GM18517 (cell line): ENCODE measurements around the gene SLC22A1.
"Not testable (repeated sequence)": the region's sequence is repeated elsewhere in the genome, so short reads cannot be mapped to it uniquely, and the experiment has no call there.

Experiments
- ATAC-seq: cut with Tn5 transposase; IDR thresholded peaks from one replicate; pipeline ENCODE4 v1.9.1; 2021; ENCODE audit warnings: mild to moderate bottlenecking, moderate library complexity; ENCODE audit not compliant: unreplicated experiment

The SLC22A1 gene

DNA sequence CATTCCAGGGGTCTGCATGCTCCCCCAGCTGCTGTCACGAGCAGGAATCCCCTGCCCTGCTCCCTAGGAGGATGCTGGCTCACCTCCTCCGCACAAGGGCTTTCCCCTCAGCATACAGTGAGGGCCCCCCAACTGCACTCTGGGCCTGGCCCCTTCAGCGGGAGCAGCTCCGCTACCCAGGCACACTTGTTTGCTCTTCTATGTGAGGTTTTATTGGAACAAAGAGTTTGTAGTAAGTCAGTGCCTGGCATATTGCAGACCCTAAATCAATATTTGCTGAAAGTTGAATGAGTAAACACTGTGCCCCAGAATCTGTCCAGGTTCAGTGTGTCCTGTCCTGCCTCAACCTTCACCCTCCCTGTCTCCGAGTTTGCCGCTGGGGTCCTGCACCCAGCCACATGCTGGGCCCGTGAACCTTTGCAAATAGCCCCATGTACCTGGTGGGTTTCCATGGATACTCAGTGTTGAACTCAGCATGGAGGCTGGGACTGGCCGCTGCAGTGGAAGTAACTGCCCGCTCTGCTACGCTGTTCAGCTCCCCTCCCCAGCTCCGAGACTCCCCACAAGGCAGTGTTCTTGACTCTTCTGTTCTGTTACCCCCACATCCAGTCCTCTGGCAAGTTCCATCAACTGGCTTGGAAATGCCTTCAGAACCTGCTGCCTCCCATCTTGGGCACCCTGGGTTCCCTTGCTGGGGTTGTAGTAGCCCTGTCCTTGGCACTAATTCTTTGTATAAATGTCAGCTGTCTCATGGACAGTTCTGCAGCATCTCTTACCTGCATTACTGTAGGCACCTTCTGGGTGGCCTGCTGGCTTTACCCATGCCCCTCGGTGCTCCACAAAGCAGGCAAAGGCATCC lies 15.7 kb downstream of the SLC22A1 start:
- ATAC-seq, result no peak

DNA sequence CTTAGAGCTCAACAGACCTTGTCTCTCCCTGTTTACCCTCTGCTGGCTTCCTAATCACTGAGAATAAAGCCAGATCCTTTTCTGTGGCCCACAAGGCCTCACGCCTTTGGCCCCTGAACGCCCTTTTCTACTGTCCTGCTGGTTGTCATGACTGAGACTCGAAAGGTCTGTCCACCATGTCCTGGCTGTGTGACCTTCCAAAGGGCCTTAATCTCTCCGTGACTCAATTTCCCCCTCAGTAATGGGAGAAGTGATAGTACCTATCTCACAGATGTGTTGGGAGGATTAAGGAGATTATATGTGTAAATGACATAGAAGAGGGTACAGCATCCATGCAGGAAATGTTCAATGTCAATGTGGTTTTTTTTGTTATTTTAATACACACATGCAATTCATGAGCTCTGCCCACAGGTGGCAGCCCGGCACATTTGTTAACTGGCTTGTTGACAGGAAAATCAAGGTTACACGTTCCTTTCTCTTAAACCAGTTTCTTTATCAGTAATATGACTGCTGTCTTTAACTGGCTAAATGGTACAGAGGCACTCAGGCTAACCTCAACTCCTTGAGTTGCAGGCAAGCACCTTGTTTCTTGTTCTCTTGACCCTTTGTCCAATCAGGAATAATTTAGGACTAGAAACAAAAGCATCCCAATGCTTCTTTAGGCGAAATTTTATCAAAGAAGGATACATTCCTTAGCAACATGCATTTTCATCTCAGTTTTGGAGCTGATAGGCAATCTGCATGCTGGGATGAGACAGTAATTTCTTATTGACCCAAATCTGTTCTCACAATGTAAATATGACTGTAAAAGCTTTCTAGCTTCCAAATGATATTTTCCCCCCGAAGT lies 16.6 kb downstream of the SLC22A1 start:
- peak; percentile 76 for ATAC-seq

DNA sequence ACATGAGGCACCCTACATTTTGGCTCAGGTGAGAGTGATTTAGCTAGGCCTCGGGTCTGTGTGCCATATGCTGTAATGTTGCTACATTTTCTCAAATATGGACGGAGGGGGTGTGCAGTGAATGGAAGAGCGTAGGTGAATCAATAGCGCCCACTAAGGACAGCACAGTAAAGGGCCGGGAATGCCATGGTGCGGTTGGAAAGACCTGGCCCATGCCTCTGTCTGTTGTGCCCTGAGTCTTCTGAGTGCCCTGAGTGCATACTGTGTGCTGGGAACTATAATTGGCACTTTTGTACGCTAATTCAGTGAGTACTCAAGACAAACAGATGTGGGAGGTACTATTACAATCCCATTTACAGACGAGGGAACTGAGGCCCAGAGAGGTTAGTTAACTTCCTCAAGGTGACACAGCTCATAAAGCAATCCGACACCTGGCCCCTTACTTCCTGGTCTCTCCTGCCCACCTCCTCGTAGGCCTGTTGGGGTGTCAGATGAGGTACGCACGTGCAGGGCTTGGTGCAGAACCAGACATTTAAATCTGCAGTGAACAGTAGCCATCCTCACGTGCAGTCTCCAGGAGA lies 17.3 kb downstream of the SLC22A1 start:
- no peak for ATAC-seq

DNA sequence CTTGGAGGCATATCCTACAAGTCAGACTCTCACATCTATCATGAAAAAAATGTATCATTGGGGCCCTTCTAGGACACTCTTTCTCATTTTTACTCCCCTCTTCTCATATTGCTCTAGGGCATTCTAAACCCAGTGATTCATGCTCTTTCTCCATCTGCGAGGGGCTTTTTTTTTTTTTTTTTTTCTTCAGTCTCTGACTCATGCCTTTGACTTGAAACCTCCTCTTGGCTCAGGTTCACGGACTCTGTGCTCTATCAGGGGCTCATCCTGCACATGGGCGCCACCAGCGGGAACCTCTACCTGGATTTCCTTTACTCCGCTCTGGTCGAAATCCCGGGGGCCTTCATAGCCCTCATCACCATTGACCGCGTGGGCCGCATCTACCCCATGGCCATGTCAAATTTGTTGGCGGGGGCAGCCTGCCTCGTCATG lies 17.8 kb downstream of the SLC22A1 start:
- ATAC-seq, result no peak

DNA sequence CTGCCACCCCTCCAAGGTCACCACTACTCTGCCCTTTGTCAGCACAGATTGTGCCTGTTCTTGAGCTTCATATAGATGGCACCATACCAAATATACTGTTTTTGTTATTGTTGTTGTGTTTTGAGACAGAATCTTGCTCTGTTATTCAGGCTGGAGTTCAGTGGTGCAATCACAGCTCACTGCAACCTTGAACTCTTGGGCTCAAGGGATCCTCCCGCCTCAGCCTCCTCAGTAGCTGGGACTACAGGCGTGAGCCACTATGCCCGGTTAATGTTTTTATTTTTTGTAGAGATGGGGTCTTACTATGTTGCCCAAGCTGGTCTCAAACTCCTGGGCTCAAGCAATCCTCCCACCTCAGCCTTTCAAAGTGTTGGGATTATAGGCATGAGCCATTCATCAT lies 18.9 kb downstream of the SLC22A1 start:
- not testable (repeated sequence) for ATAC-seq

DNA sequence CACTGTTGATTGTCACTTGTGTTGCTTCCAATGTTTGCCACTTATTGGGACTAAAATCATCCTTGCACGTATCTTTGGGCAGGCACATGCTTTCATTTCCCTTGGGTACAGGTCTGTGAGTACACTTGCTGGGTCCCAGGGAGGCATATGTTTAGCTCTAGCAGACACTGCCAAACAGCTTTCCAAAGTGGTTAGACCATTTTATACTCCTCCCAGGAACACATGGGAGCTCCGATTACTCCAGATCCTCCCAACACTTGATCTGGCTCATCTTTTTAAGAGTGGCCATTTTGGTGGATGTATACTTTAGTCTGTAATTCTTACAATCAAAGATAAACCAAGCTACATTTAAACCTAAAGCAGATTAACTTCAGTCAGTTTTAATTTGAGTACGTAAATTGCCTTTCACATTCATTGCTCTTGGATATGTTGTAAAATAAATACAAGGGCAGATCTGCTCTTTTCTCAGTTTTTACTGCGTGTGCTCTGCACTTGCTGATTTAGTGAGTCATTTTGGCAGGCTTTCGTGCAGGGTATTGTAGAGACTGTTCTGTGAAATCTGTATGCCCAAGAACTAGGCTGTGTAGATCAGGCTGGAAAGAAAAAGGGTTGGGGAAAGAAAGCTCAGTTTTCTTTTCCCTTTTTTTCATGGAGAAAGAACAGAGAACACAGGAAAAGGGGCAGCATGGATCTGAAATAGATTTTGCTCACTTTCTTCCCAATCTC lies 19.5 kb downstream of the SLC22A1 start:
- no peak for ATAC-seq

DNA sequence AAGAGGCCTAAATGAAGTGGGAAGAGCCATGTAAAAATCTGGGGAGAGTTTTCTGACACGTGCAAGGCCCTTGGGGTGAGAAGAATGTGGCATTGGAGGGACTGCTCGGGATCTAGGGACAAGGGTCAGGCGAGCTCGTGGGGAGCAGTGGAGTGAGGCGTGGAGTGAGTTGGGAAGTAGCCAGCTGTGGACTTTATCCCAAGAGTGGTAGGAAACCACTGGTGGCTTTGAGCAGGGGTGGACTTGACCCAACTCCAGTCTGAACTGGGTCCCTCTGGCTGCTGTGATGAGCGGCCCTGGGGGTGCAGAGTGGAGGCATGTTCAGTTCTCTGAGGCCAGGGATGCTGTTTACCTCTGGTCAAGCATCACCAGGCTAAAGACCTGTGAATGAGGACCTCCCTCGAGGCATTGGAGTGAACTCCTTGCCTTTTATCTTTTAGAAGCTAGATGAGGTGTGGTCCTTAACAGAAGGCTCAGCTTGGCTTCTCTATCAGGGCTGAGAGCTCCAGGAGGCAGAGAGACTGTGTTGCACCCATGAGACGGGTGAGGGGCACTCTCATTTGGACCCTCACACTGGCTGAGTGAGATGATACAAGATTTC lies 20.6 kb downstream of the SLC22A1 start:
- ATAC-seq, result no peak

DNA sequence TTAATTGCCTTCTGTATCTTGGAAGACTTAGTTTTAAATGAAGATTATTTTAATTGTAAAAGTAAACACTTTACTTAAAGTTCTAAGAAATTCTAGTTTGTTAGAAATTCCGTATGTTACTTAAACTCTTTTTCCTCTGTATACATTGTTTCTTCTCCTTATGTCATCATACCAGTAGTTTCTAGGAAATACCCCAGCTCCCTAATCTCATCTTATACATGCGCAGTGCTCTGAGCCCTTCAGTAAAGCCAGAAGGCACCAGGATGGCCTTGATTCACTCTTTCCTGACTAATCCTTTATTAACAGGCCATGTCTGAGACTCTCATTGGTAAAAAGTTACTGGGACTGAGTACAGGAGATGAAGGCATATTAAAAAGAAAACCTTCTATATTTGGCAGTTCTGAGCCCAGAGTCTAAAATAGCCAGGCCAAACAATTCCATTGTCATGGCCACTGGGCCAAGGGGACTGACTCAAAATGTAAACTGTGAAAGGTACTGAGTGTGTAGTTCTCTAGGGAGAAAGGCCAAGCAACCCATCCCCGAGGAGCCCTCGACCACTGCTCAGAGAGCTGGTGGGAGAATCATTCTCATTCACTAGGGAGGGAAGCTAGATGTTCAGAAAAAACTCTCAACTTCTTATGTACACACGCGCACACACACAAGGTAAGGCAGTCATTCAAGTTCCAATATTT lies 25.0 kb downstream of the SLC22A1 start:
- ATAC-seq, result no peak

DNA sequence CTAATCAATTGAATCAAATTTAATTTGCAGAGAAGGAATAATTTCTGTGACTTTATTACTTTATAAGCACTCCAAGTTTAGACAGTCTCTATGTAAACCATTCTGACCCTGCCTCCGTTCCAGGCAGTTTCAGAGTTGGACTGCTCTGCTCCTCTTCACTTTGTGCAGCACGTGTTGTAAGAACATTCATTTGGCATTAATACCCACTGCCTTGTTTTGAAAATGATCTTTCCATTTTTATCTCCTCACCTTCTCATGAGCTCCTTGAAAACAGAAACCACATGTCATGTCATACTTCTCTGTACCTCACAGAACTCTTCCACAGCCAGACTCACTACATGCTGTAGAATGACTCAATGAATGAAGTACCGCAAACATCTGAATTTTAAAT lies 25.5 kb downstream of the SLC22A1 start:
- ATAC-seq, result no peak

DNA sequence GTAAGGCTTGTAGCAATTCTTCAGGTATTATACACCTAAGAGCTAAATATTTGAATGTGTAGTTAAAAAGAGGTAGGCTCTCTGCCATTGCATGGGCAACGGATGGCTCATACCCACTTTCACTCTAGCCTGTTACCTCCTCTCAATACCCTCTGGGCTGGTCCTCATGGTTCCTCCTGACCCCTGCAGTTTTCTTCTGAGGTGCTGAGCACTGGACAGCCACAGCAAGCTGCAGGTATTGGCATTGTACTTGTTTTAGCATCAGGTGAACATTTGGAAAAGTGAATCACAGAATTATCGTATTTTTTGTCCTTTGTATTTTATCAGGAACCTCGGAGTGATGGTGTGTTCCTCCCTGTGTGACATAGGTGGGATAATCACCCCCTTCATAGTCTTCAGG lies 32.9 kb downstream of the SLC22A1 start:
- no peak for ATAC-seq

DNA sequence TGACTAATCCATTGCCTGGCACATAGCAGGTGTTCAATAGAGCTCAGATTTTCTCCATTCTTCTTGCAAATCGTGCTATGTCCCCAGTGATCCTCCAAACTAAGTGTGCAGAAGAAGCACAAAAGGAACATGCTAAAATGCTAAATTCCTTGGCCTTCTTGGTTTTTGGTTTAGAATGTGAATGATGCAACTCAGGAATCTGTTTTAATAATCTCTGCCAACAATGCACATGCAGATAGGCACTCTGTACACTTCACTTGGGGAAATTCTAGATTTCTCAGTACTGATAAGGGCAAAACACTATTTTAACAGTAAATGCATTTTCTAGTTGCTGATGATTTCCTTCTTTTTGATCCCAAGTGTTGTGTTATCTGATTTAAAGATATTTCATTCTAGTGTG lies 35.2 kb downstream of the SLC22A1 start:
- no peak for ATAC-seq

DNA sequence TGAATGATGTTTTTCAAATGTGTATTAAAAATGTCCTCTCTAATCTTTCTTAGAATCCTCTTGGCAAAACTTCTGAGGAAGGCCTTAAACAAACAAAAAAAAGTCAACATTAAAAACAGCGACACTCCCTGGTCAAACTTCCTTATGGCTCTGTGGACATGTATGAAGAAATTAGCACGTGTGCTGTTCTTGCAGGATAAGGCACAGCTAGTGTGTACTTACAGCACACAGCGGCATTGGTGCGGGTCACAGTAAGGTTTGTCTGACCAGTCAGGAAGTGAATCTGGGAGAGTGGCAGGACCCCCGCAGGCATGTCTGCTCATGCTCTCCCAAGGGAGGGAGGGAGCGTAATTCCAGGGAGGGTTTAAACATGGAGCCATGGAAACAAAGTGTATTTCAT lies 38.8 kb downstream of the SLC22A1 start:
- no peak for ATAC-seq

DNA sequence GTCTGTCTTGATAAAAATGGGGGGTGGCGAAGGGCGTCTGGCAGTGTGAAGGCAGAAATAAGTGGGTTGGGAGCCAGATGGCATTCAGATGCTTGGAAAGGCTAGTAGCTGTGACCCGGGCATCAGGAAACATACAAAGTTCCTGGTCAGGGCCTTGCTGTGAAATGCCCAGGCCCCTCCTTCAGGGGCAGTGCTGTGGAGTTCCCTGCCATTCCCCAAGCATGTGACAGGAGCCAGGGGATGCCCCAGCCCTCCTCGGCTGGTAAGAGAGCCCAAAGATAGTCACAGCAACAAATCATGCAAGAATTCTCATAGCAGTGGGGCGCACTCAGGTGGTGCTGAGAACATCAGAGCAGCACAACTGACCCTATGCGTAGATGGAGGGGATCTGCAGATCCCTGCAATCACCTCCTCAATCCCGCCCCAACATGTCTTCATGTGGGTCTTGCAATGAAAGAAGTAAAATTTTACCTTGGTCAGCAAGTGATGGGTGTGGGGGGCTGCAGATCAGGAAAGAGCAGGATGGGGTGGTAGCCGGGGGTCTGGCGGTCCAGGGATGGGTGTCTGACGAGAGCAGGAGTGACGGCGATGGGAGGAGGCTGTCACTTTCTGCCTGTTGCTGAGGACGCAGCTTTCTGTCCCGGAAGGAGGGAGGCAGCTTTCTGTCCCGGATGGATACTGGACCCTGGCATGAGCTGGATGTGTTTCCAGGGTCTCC lies 39.5 kb downstream of the SLC22A1 start:
- ATAC-seq, result no peak

DNA sequence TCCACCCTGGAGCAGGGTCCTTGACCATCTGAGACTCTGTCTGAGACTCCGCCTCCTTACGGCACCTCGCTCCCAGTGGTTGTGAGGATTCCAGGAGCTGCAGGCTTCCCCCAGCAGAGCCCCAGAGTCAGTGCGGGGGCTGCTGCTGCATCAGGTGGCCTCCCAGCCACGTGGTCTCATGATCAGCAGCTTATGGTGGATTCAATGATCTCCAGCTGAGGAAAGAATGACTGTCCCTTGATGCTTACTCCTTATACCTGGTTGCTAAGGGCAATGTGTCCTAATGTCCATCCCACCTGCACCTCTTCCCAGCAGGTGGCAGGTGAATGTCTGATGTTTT lies 40.0 kb downstream of the SLC22A1 start:
- ATAC-seq, result no peak

DNA sequence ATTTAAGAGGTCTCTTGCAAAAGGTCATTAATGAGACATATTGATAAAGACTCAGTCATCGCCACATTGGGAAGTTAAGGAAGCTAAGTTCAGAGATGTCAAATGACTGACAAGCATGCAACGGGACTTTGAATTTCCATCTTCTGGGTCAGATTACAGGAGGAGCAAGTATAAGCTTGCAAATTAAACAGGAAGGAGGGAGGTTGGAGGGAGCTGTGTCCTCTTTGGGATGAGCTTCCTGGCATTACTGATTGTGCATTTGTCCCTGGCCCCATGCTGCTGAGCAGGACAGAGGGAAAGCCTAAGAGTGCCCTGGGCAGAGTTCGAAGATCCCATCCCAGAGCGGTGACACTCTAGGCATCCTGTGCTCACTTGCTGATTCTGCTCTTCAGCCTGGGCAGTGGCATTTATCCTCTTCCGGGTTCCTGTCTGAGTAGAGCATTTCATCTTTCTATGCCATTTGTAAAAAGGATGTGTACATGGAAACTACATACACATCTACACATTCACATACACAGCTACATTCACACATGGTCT lies 40.5 kb downstream of the SLC22A1 start:
- ATAC-seq, result no peak

DNA sequence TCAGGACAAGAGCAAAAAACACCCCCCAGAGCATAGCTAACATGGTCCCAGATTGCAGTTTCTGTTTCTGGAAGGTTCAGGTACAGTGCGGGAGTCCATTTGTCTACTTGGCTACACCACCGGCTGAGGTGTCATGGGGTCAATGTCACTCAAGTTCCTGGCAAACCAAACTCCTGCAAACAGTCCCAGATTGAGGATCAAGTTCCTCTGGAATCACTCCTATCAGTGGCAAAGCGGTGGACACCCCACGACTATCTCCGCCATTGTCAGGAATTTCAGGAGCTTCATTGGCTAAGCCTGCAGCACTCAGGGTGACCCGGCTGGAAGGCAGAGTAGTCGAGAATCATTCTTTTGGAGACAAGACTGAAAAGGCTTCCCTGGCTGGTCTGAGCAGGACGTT lies 41.8 kb downstream of the SLC22A1 start:
- ATAC-seq, result no peak

DNA sequence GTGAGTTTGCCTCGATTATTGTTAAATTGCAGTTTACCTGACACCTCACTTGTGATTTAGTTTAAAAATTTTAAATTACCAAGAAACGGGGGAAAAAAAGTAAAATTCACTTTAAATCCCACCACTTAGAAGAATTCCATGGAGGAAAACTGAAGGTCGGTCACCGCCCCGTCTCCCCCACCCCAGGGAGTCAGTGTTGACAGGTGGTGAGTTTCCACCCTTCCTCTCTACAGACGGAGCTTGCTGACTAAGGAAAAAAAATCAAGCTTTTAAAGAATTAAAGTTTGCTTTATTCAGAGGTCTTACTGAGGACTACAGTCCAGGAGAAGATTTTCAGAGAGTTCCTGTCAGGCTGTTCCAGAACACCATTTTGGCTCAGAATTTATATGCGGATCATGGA lies 42.3 kb downstream of the SLC22A1 start:
- no peak for ATAC-seq

DNA sequence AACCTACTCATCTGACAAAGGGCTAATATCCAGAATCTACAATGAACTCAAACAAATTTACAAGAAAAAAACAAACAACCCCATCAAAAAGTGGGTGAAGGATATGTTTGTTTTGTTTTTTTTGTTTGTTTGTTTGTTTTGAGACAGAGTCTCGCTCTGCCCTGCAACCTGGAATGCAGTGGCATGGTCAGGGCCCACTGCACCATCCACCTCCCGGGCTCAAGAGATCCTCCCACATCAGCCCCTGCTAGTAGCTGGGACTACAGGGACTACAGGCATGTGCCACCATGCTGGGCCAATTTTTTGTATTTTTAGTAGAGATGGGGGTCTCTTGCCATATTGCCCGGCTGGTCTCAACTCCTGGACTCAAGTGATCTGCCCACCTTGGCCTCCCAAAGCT lies 44.3 kb downstream of the SLC22A1 start:
- ATAC-seq, result not testable (repeated sequence)
